Measurements from ENCODE around the gene BRAT1. TPM values are rescaled to one million over a fixed set of nuclear protein-coding genes. Genes with fewer than 3 reads are reported as not detected.
"Not testable (repeated sequence)": the region's sequence is repeated elsewhere in the genome, so short reads cannot be mapped to it uniquely, and the experiment has no call there.

Gene BRAT1
- total RNA-seq, 1 donor from 2014 or later = 30.5 TPM

DNA sequence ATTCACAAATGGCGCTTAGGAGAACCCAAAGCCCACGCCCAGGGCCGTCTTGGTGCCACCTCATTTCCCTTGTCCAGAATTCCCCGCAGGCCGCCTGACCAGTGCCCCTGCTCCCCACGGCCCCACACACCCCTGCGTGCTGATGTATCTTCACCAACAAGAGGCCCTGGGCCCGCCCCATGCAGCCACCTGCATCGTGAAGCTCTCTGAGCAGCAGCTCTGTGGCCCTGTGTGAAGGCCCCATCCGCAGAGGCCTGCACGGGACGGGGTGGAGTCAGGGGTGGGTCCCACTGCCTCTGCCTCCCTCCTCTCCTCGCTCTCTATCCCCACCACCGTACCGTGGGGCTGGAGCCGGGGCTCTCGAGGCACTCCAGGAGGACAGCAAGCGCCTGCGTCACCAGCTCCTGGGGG lies 14.7 kb downstream of the BRAT1 start:
- peak; percentile 16 for DNase-seq
- Mint-ChIP-seq H3K4me3 (ENCODE audit: unreplicated experiment) (no peak overlapping the region), H3K4me1 (ENCODE audit: low read depth, unreplicated experiment) (no peaks in the 10 kb centered on the region), H3K9me3 (ENCODE audit: unreplicated experiment) (peaks cover 7% of the 10 kb centered on the region), H3K27ac (ENCODE audit: unreplicated experiment) (no peak overlapping the region), H3K36me3 (ENCODE audit: unreplicated experiment) (no peaks in the 10 kb centered on the region), H3K27me3 (ENCODE audit: unreplicated experiment) (peaks cover 5% of the 10 kb centered on the region)
- TF ChIP-seq, protein P1, sequence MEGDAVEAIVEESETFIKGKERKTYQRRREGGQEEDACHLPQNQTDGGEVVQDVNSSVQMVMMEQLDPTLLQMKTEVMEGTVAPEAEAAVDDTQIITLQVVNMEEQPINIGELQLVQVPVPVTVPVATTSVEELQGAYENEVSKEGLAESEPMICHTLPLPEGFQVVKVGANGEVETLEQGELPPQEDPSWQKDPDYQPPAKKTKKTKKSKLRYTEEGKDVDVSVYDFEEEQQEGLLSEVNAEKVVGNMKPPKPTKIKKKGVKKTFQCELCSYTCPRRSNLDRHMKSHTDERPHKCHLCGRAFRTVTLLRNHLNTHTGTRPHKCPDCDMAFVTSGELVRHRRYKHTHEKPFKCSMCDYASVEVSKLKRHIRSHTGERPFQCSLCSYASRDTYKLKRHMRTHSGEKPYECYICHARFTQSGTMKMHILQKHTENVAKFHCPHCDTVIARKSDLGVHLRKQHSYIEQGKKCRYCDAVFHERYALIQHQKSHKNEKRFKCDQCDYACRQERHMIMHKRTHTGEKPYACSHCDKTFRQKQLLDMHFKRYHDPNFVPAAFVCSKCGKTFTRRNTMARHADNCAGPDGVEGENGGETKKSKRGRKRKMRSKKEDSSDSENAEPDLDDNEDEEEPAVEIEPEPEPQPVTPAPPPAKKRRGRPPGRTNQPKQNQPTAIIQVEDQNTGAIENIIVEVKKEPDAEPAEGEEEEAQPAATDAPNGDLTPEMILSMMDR (IDR thresholded peaks at IDR 0.05; ENCODE audit: partially characterized antibody, unreplicated experiment) = no peak

DNA sequence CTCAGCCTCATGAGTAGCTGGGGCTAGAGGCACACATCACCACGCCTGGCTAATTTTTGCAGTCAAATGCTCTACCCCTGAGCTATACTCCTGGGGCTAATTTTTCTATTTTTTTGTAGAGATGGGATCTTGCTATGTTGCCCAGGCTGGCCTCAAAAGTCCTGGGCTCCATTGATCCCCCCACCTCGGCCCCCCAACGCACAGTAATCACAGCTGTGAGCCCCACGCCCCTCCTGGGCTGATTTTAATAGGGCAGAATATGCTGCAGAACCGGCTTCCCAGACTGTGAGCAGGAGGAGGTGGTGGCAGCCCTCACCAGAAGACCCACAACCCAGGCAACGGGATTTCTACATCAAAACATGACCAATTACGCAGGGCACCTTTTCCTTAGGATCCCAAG lies 15.2 kb downstream of the BRAT1 start:
- Mint-ChIP-seq H3K27ac (ENCODE audit: unreplicated experiment) (no peak overlapping the region), H3K4me1 (ENCODE audit: low read depth, unreplicated experiment) (no peaks in the 10 kb centered on the region), H3K9me3 (ENCODE audit: unreplicated experiment) (peaks cover 8% of the 10 kb centered on the region), H3K36me3 (ENCODE audit: unreplicated experiment) (no peaks in the 10 kb centered on the region), H3K27me3 (ENCODE audit: unreplicated experiment) (peaks cover 5% of the 10 kb centered on the region), H3K4me3 (ENCODE audit: unreplicated experiment) (no peak overlapping the region)
- DNase-seq = peak; percentile 5
- TF ChIP-seq, protein P1 (IDR thresholded peaks at IDR 0.05; ENCODE audit: partially characterized antibody, unreplicated experiment) = no peak

DNA sequence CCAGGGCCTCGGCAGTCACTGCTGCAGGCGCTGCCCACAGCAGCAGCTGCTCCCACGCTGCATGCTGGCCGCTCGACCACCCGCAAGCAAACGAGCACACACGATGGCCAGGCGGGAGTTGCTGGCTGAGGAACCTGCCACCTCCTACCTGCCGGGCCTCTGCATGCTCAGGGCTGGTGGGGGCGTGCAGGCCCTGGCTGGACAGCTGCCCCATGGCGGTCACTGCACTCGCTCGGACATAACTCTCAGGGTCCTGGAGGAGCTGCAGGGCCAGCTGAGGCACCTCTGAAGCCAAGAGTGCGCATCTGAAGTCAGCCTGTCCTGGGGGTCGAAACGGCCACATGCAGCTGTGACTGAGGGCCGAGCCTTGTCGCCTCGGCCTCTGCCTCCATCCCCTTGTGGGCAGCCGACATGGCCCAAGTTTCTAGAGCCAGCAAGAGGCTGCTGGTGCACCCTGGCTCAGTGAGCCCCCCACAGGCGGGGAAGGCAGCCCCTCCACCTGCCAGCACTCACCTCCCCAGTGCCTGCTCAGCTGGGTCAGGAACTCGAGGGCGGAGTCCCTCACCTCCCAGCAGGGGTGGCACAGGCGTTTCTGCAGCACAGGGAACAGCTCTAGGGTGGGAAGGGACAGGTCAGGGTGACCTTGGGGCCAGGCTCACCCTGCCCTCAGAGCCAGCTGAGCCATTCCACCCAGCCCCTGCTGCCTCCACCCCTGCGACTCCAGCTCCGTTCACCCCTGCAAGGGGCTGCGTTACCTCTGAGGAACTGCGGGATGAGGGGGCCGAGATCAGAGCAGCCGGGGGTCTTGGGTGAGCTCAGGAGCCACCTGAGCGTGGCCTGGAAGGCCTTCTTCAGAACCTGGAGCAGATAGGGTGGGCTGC lies 16.1 kb downstream of the BRAT1 start:
- TF ChIP-seq, protein P1 (IDR thresholded peaks at IDR 0.05; ENCODE audit: partially characterized antibody, unreplicated experiment) = no peak
- no peak overlapping the region for H3K4me3 Mint-ChIP-seq (ENCODE audit: unreplicated experiment)
- no peaks in the 10 kb centered on the region for H3K4me1 Mint-ChIP-seq (ENCODE audit: low read depth, unreplicated experiment)
- peaks cover 5% of the 10 kb centered on the region for H3K27me3 Mint-ChIP-seq (ENCODE audit: unreplicated experiment)
- no peaks in the 10 kb centered on the region for H3K36me3 Mint-ChIP-seq (ENCODE audit: unreplicated experiment)
- H3K27ac Mint-ChIP-seq (ENCODE audit: unreplicated experiment) = no peak overlapping the region
- peaks cover 8% of the 10 kb centered on the region for H3K9me3 Mint-ChIP-seq (ENCODE audit: unreplicated experiment)
- peak; percentile 18 for DNase-seq

DNA sequence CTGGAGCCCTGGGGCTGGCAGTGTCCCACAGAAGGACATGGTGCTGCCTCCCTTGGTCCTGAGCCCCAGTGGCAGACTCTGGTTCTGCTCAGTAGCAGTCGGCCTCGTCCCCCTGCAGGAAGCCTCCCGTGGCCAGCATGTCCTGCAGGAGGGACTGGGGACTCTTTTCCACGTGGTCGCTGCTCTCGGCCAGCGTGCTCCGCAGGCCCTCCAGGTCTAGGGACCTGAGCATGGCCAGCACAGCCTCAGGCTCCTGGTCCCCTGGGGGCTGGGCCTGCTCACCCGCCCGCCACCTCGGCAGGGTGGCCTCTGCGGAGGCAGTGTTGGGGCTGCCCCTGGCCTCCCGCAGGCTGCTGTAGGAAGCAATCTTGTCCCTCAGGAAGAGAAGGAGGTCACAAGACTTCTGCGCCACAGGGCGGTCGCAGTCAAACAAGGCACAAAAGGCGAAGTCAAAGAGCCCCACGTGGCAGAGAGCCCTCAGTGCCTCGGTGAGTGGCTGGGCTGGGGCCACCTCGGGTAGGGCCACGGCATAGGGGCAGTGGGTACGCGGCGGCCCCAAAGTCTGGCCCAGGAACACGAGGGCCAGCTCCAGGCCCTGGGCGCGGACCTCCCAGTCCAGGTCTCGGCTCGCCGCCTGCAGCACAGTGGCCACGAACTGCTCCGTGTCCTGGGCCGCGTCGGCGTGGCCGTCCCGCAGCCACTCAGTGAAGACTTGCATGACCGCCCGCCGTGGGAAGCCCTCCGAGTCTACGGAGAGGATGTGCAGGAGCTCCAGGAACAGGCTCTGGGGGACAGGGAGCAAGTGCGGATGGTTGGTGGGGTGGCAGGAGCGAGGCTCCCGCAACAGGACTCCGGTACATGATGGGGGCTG lies 17.1 kb downstream of the BRAT1 start:
- Mint-ChIP-seq H3K36me3 (ENCODE audit: unreplicated experiment) (no peaks in the 10 kb centered on the region), H3K4me3 (ENCODE audit: unreplicated experiment) (no peak overlapping the region), H3K27ac (ENCODE audit: unreplicated experiment) (no peak overlapping the region), H3K4me1 (ENCODE audit: low read depth, unreplicated experiment) (no peaks in the 10 kb centered on the region), H3K9me3 (ENCODE audit: unreplicated experiment) (peaks cover 10% of the 10 kb centered on the region), H3K27me3 (ENCODE audit: unreplicated experiment) (peaks cover 6% of the 10 kb centered on the region)
- TF ChIP-seq, protein P1 (IDR thresholded peaks at IDR 0.05; ENCODE audit: partially characterized antibody, unreplicated experiment) = no peak
- peak; percentile 47 for DNase-seq

DNA sequence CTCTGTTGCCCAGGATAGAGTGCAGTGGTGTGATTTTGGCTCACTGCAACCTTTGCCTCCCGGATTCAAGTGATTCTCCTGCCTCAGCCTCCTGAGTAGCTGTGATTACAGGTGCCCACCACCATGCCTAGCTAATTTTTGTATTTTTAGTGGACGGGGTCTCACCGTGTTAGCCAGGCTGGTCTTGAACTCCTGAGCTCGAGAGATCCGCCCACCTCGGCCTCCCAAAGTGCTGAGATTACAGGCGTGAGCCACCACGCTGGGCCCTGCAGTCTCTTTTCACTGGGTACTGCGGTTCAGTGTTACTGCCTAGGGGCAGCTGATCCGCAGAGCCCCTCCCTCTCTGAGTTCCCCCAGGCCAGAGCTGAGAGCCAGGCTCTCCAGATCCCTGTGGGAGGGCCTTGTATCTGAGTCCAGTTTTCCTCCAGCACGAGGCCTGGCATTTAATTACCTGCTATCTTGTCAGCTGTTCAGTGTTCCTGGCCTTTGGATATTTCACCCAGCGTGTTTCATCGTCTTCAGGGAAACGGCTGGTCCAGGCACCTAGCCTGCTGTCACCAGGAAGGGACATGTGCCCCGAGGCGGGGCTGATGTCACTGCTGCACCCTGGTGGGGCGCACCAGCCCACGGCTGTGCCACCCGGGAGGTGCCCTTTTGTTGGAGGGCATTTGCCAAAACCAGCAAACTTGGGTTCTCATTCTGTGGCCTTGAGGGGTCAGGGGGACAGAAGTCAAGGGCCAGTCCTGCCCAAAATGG lies 19.3 kb downstream of the BRAT1 start:
- not testable (repeated sequence) for H3K4me1 Mint-ChIP-seq (ENCODE audit: low read depth, unreplicated experiment); H3K4me3 Mint-ChIP-seq (ENCODE audit: unreplicated experiment); H3K36me3 Mint-ChIP-seq (ENCODE audit: unreplicated experiment); H3K27me3 Mint-ChIP-seq (ENCODE audit: unreplicated experiment)
- peak; percentile 37 for DNase-seq
- Mint-ChIP-seq H3K9me3 (ENCODE audit: unreplicated experiment) (peaks cover 11% of the 10 kb centered on the region), H3K27ac (ENCODE audit: unreplicated experiment) (peak overlapping the region; percentile 55)

DNA sequence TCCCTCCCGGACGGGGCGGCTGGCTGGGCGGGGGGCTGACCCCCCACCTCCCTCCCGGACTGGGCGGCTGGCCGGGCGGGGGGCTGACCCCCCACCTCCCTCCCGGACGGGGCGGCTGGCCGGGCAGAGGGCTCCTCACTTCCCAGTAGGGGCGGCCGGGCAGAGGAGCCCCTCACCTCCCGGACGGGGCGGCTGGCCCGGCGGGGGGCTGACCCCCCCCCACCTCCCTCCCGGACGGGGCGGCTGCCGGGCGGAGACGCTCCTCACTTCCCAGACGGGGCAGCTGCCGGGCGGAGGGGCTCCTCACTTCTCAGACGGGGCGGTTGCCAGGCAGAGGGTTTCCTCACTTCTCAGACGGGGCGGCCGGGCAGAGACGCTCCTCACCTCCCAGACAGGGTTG lies 21.1 kb downstream of the BRAT1 start:
- H3K9me3 Mint-ChIP-seq (ENCODE audit: unreplicated experiment) = peaks cover 11% of the 10 kb centered on the region
- not testable (repeated sequence) for H3K27me3 Mint-ChIP-seq (ENCODE audit: unreplicated experiment); H3K4me1 Mint-ChIP-seq (ENCODE audit: low read depth, unreplicated experiment)

DNA sequence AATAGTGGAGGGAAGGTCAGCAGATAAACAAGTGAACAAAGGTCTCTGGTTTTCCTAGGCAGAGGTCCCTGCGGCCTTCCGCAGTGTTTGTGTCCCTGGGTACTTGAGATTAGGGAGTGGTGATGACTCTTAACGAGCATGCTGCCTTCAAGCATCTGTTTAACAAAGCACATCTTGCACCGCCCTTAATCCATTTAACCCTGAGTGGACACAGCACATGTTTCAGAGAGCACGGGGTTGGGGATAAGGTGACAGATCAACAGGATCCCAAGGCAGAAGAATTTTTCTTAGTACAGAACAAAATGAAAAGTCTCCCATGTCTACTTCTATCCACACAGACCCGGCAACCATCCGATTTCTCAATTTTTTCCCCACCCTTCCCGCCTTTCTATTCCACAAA lies 21.8 kb downstream of the BRAT1 start:
- H3K9me3 Mint-ChIP-seq (ENCODE audit: unreplicated experiment); H3K4me3 Mint-ChIP-seq (ENCODE audit: unreplicated experiment); H3K36me3 Mint-ChIP-seq (ENCODE audit: unreplicated experiment); H3K4me1 Mint-ChIP-seq (ENCODE audit: low read depth, unreplicated experiment); H3K27me3 Mint-ChIP-seq (ENCODE audit: unreplicated experiment): not testable (repeated sequence)
- DNase-seq = peak; percentile 5
- peak overlapping the region; percentile 87 for H3K27ac Mint-ChIP-seq (ENCODE audit: unreplicated experiment)

More for the DNA sequence above, 21.1 kb downstream of the BRAT1 start:
- not testable (repeated sequence) for H3K27ac Mint-ChIP-seq (ENCODE audit: unreplicated experiment); H3K4me3 Mint-ChIP-seq (ENCODE audit: unreplicated experiment); H3K36me3 Mint-ChIP-seq (ENCODE audit: unreplicated experiment)
- DNase-seq = peak; percentile 9
